ENCODE data around the gene HSPA12B.

The HSPA12B gene

GRCh38 chr20:3729811-3730540 lies 2.5 kb upstream of the HSPA12B start:
- no peak for DNase-seq

- DNase-seq = no peak
Observed at GRCh38 chr20:3730803-3731672, 1.4 kb upstream of the HSPA12B start.

GRCh38 chr20:3731944-3732326 lies 550 bp upstream of the HSPA12B start:
- no peak for DNase-seq

GRCh38 chr20:3733119-3733995 lies 872 bp downstream of the HSPA12B start:
- DNase-seq = no peak

- DNase-seq = no peak
Observed at GRCh38 chr20:3734111-3734843, 1.8 kb downstream of the HSPA12B start.

- DNase-seq = no peak
Observed at GRCh38 chr20:3735768-3736167, 3.3 kb downstream of the HSPA12B start.

GRCh38 chr20:3738111-3739053 lies 5.9 kb downstream of the HSPA12B start:
- no peak for DNase-seq

GRCh38 chr20:3739054-3739925 lies 6.8 kb downstream of the HSPA12B start:
- DNase-seq = no peak

DNA sequence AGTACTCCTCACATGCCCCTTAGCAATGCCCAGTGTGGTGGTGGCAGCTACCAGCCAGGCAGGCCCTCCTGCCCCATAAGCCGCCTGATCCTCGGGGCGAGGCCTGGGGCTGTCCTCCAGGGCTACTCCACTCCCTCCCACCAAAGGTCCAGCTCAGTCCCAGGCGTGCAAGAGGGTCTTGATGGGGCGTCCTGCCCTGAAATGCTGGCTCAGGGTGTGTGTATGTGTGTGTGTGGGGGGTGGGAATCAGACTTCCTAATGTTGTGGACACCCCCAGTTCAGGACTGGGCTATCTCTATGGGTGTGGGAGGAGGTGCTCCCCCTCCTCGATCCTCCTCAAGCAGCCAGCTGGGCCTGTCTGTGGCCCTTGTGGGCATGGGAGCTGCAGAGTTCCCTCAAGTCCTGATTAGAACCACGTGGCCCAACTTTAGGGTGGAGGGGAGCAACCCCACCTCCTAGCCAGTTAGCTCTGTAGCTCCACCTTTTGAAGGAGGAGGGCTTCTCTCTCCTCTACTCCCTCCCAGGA lies 7.5 kb downstream of the HSPA12B start:
- DNase-seq = no peak

- DNase-seq = no peak
Observed at GRCh38 chr20:3740615-3741301, 8.3 kb downstream of the HSPA12B start.

DNA sequence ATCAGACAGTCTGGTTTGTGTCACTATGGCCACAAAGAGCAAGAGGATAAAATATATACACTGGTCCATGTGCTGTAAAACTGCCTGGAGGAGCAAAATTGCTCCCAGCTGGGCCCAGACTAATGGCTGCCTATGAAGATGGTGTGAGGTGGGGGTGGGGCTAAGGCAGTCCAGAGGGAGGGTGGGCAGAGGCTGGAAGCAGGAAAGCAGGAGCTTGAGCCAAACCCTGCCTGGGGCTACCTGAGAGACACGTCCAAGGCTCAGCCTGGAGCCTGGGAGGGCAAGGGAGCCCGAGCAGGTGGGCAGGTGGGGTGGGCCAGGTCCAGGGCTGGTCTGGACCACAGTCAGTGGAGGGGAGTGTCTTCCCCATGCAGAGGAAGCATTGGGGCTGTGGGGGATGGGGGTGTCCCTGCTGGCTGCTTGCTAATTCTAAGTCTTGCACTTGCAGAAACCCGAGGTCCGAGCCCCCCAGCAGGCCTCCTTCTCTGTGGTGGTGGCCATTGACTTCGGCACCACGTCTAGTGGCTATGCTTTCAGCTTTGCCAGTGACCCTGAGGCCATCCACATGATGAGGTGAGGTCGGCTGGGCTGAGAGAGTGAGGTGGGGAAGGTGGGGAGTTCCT lies 9.5 kb downstream of the HSPA12B start:
- no peak for DNase-seq

GRCh38 chr20:3743251-3743650 lies 10.8 kb downstream of the HSPA12B start:
- no peak for DNase-seq

GRCh38 chr20:3744037-3744436 lies 11.6 kb downstream of the HSPA12B start:
- no peak for DNase-seq

GRCh38 chr20:3744806-3745685 lies 12.6 kb downstream of the HSPA12B start:
- DNase-seq = no peak

- no peak for DNase-seq
Observed at GRCh38 chr20:3745686-3746173, 13.2 kb downstream of the HSPA12B start.

DNA sequence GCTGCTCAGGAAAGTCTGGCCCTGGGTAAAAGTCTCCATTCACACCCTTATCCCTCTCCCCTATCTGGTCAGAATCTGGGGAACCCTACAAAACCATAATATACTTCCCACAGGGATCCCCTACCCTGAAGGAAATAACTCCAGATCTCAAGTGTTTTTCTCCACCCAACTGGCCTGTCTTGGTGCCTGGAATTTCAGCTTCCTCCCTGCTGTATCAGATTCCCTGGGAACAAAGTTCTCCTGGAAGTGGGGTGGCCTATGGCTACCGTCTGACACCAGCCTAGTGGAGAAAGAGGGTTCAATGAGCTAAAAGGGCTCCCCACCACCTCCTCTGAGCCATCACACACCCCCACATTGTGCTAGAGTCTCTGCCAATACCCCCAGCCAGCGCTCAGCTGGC lies 15.0 kb downstream of the HSPA12B start:
- no peak for DNase-seq

DNA sequence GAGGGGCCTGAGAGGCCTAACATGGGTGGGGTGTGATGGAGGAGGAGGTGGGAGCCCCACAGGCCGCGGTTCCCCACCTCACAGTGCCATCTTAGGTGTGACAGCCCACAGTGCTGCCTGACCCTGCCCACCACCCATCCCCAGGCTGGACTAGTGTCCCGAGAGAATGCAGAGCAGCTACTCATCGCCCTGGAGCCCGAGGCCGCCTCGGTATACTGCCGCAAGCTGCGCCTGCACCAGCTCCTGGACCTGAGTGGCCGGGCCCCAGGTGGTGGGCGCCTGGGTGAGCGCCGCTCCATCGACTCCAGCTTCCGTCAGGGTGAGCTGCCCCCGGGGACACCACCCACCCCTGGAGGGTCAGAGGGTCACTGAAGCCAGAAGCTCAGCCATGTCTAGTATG lies 15.6 kb downstream of the HSPA12B start:
- DNase-seq = no peak

Data from C1 segment of cervical spinal cord (tissue), 14 donors.